GM12872 (cell line): ENCODE data around the gene HCN4.

ENCODE experiments used
- CTCF ChIP-seq: IDR thresholded peaks from 3 replicates; pipeline ENCODE4 v1.5.1; 2011; ENCODE audit warnings: low read depth, mild to moderate bottlenecking, low read length, moderate library complexity; ENCODE audit not compliant: insufficient read depth

The HCN4 gene

GRCh38 chr15:73375012-73375411 is 6.3 kb upstream of the HCN4 start:
- TF ChIP-seq CTCF = no peak

GRCh38 chr15:73374604-73375003 is 5.8 kb upstream of the HCN4 start:
- no peak for TF ChIP-seq CTCF

GRCh38 chr15:73373221-73373620 is 4.5 kb upstream of the HCN4 start:
- no peak for TF ChIP-seq CTCF

GRCh38 chr15:73371812-73372211 is 3.1 kb upstream of the HCN4 start:
- no peak for TF ChIP-seq CTCF

GRCh38 chr15:73370151-73370550 is 1.4 kb upstream of the HCN4 start:
- TF ChIP-seq CTCF = no peak

GRCh38 chr15:73369154-73369694 is 466 bp upstream of the HCN4 start:
- TF ChIP-seq CTCF = no peak

GRCh38 chr15:73367624-73368300 is 996 bp downstream of the HCN4 start:
- no peak for TF ChIP-seq CTCF
